ENCODE data around the gene APBA1.

The APBA1 gene

GRCh38 chr9:69671879-69672595 lies at the start of gene APBA1:
TSS of gene APBA1 (minus strand) at chr9:69672371.
- peak; percentile 71 for DNase-seq

GRCh38 chr9:69719983-69720382 lies 47.8 kb upstream of the APBA1 start:
- DNase-seq = no peak

- DNase-seq = no peak
Measured at GRCh38 chr9:69719367-69719766, 47.2 kb upstream of the APBA1 start.

GRCh38 chr9:69718218-69718617 lies 46.0 kb upstream of the APBA1 start:
- no peak for DNase-seq

- DNase-seq = no peak
Measured at GRCh38 chr9:69715825-69716224, 43.7 kb upstream of the APBA1 start.

GRCh38 chr9:69715096-69715495 lies 42.9 kb upstream of the APBA1 start:
- no peak for DNase-seq

- no peak for DNase-seq
Measured at GRCh38 chr9:69697475-69697874, 25.3 kb upstream of the APBA1 start.

GRCh38 chr9:69696802-69697201 lies 24.6 kb upstream of the APBA1 start:
- no peak for DNase-seq

- DNase-seq = no peak
Measured at GRCh38 chr9:69689991-69690538, 17.9 kb upstream of the APBA1 start.

- DNase-seq = no peak
Measured at GRCh38 chr9:69683927-69684326, 11.8 kb upstream of the APBA1 start.

- no peak for DNase-seq
Measured at GRCh38 chr9:69678843-69679538, 6.8 kb upstream of the APBA1 start.

GRCh38 chr9:69677931-69678330 lies 5.8 kb upstream of the APBA1 start:
- no peak for DNase-seq

- DNase-seq = no peak
Measured at GRCh38 chr9:69675563-69675962, 3.4 kb upstream of the APBA1 start.

- no peak for DNase-seq
Measured at GRCh38 chr9:69674716-69675438, 2.7 kb upstream of the APBA1 start.

- peak; percentile 2 for DNase-seq
Measured at GRCh38 chr9:69674112-69674685, 2.0 kb upstream of the APBA1 start.

GRCh38 chr9:69673311-69673640 lies 1.1 kb upstream of the APBA1 start:
- DNase-seq = no peak

GRCh38 chr9:69672596-69673310 lies 582 bp upstream of the APBA1 start:
- DNase-seq = peak; percentile 82

- DNase-seq = no peak
Measured at GRCh38 chr9:69671311-69671878, 776 bp downstream of the APBA1 start.

GRCh38 chr9:69667306-69667705 lies 4.9 kb downstream of the APBA1 start:
- no peak for DNase-seq

GRCh38 chr9:69660304-69660703 lies 11.9 kb downstream of the APBA1 start:
- peak; percentile 21 for DNase-seq

- no peak for DNase-seq
Measured at GRCh38 chr9:69658987-69659675, 13.0 kb downstream of the APBA1 start.

GRCh38 chr9:69657269-69657668 lies 14.9 kb downstream of the APBA1 start:
- DNase-seq = no peak

Data from NCI-H1092 treated with DMSO at 0.1 percent for 48 hours (cell line).